ENCODE measurements around the gene CREB3L2. TPM values are rescaled to one million over a fixed set of nuclear protein-coding genes. Genes with fewer than 3 reads are reported as not detected.

The CREB3L2 gene
- total and polyA plus RNA-seq, 2 of the 4 experiments (the other 2 are of a cell fraction) = 42.3 to 57.9 TPM

DNA sequence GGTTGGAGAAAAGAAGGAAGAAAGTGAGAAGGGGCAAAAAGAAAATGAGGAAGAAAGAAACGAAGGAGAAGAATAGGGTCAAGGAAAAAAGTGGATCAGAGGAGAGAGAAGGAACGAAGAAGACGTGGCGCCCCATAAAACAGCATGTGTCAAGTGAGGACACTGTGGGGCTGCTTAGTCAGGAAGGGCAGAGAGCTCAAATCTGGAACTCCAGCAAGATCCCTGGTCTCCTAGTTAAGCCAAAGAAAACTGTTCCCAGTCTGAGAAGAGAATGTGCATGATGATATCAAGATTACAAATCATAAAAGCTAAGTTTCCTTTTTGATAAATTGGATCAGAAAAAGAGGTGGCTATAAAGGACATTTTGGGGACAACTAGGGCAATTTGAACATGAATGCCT is 33.0 kb downstream of the CREB3L2 start:
- Histone ChIP-seq H3K9me1 (ENCODE audit: insufficient read depth, low read length) (peaks cover 23% of the 10 kb centered on the region), H3K9me3 (ENCODE audit: control insufficient read depth, insufficient read depth, low read length) (no peaks in the 10 kb centered on the region), H2AFZ (replicated peaks; ENCODE audit: low read length, poor library complexity) (no peak overlapping the region), H3K4ac (ENCODE audit: low read depth, low read length) (0 out of 2 replicates have a peak overlapping the region, but pooled peaks have one; percentile 27), H4K8ac (ENCODE audit: low read depth in 2 of 2, low read length in 2 of 2) (no peak overlapping the region), H4K91ac (ENCODE audit: insufficient read depth, low read depth, low read length) (no peak overlapping the region; the same call in 1 of the 2 replicates), H2BK120ac (ENCODE audit: low read depth, low read length) (peak overlapping the region; percentile 27), H3K9ac (ENCODE audit: low read depth, low read length) (no peak overlapping the region), H3K18ac (ENCODE audit: low read depth, low read length) (no peak overlapping the region), H2AK9ac (replicated peaks; ENCODE audit: low read depth, low read length, poor library complexity) (no peak overlapping the region), H3K56ac (ENCODE audit: extremely low read depth, insufficient read depth, low read length) (no peak overlapping the region), H3K27ac (ENCODE audit: insufficient read depth, low read length) (no peak overlapping the region), H3K27me3 (ENCODE audit: control insufficient read depth, insufficient read depth, low read length) (no peaks in the 10 kb centered on the region), H2BK15ac (ENCODE audit: low read depth, low read length) (0 out of 3 replicates have a peak overlapping the region, but pooled peaks have one; percentile 36), H3K4me1 (ENCODE audit: control insufficient read depth, insufficient read depth, low read length) (peaks cover 18% of the 10 kb centered on the region), H2BK5ac (ENCODE audit: low read depth, low read length, poor library complexity, severe bottlenecking) (peak overlapping the region; percentile 40), H3K79me1 (ENCODE audit: low read depth in 1 of 2, low read length in 2 of 2) (peaks cover 36 to 79% of the 10 kb centered on the region in 2 experiments), H4K20me1 (ENCODE audit: insufficient read depth, low read length) (peaks cover 30% of the 10 kb centered on the region), H3K14ac (replicated peaks; ENCODE audit: low read depth, low read length) (peak overlapping the region; percentile 33; the same call in 1 of the 2 replicates), H2BK20ac (ENCODE audit: low read depth, low read length) (0 out of 2 replicates have a peak overlapping the region, but pooled peaks have one; percentile 18), H2AK5ac (ENCODE audit: low read depth, low read length) (peak overlapping the region; percentile 49), H3K4me2 (ENCODE audit: low read depth, low read length) (no peak overlapping the region), H3K4me3 (ENCODE audit: insufficient read depth, low read depth, low read length) (no peak overlapping the region), H4K5ac (ENCODE audit: low read depth, low read length) (peak overlapping the region; percentile 36; the same call in 1 of the 2 replicates), H3K36me3 (ENCODE audit: control insufficient read depth, insufficient read depth, low read length) (peaks cover 1% of the 10 kb centered on the region; the same call in 1 of the 2 replicates), H3K23ac (ENCODE audit: low read depth, low read length) (peak overlapping the region; percentile 41; the same call in 1 of the 2 replicates)
- no TSS peak for BruUV-seq (replicated peaks)
- ChIA-PET POLR2A (ENCODE audit: unreplicated experiment) (no interaction called here), CTCF (interaction anchor here (0.6 kb wide), 2 partner anchors 37 to 1095 kb away, joined by 3 to 5 read pairs; no protein-coding TSS in a partner anchor)
- DNase-seq (no peak), ATAC-seq (ENCODE audit: low read depth) (no peak)
- in situ Hi-C loops (cut with MboI; ENCODE audit: low sequenced_read_pairs) = no loop called here
- TF ChIP-seq MAZ (IDR thresholded peaks at IDR 0.05; ENCODE audit: borderline replicate concordance, low read depth, low read length) = no peak
- no peak for TF ChIP-seq FOS (IDR thresholded peaks at IDR 0.05; ENCODE audit: low read depth, low read length)
- TF ChIP-seq, protein P1, sequence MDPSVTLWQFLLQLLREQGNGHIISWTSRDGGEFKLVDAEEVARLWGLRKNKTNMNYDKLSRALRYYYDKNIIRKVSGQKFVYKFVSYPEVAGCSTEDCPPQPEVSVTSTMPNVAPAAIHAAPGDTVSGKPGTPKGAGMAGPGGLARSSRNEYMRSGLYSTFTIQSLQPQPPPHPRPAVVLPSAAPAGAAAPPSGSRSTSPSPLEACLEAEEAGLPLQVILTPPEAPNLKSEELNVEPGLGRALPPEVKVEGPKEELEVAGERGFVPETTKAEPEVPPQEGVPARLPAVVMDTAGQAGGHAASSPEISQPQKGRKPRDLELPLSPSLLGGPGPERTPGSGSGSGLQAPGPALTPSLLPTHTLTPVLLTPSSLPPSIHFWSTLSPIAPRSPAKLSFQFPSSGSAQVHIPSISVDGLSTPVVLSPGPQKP (IDR thresholded peaks at IDR 0.05; ENCODE audit: borderline replicate concordance, low read depth, low read length) = no peak
- TF ChIP-seq MAFK (IDR thresholded peaks at IDR 0.05; ENCODE audit: low read depth, low read length) = no peak
- TF ChIP-seq RFX5 (IDR thresholded peaks at IDR 0.05; ENCODE audit: low read depth, low read length) = no peak
- no peak for TF ChIP-seq SMC3 (IDR thresholded peaks at IDR 0.05; ENCODE audit: low read depth, low read length)
- no peak for TF ChIP-seq BHLHE40 (IDR thresholded peaks at IDR 0.05; ENCODE audit: low read depth, low read length)
- no peak for TF ChIP-seq MXI1 (IDR thresholded peaks at IDR 0.05; ENCODE audit: borderline replicate concordance, low read depth, low read length)
- TF ChIP-seq, protein P2, sequence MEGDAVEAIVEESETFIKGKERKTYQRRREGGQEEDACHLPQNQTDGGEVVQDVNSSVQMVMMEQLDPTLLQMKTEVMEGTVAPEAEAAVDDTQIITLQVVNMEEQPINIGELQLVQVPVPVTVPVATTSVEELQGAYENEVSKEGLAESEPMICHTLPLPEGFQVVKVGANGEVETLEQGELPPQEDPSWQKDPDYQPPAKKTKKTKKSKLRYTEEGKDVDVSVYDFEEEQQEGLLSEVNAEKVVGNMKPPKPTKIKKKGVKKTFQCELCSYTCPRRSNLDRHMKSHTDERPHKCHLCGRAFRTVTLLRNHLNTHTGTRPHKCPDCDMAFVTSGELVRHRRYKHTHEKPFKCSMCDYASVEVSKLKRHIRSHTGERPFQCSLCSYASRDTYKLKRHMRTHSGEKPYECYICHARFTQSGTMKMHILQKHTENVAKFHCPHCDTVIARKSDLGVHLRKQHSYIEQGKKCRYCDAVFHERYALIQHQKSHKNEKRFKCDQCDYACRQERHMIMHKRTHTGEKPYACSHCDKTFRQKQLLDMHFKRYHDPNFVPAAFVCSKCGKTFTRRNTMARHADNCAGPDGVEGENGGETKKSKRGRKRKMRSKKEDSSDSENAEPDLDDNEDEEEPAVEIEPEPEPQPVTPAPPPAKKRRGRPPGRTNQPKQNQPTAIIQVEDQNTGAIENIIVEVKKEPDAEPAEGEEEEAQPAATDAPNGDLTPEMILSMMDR (conservative IDR thresholded peaks at IDR 0.05; ENCODE audit: low read depth, low read length) = no peak
- no peak for TF ChIP-seq RAD21 (IDR thresholded peaks at IDR 0.05; ENCODE audit: low read length)
- no peak for TF ChIP-seq CEBPB (IDR thresholded peaks at IDR 0.05; ENCODE audit: low read depth, low read length)
- no peak for TF ChIP-seq RCOR1 (IDR thresholded peaks at IDR 0.05; ENCODE audit: insufficient replicate concordance, low read length)
- TF ChIP-seq POLR2A (IDR thresholded peaks at IDR 0.05; ENCODE audit: low read depth, low read length) = no peak; the same call in 1 of the 2 replicates
- TF ChIP-seq, protein P3, sequence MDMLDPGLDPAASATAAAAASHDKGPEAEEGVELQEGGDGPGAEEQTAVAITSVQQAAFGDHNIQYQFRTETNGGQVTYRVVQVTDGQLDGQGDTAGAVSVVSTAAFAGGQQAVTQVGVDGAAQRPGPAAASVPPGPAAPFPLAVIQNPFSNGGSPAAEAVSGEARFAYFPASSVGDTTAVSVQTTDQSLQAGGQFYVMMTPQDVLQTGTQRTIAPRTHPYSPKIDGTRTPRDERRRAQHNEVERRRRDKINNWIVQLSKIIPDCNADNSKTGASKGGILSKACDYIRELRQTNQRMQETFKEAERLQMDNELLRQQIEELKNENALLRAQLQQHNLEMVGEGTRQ (IDR thresholded peaks at IDR 0.05; ENCODE audit: low read depth, low read length) = no peak
- TF ChIP-seq CHD1 (IDR thresholded peaks at IDR 0.05; ENCODE audit: low read depth, low read length) = no peak
- no peak for TF ChIP-seq NFE2L2 (IDR thresholded peaks at IDR 0.05; ENCODE audit: low read depth, low read length)
- 90% methylated on average over 4 of the region's 4 CpGs; no CpG with 5 or more reads in 1 of the 2 experiments for WGBS, 2 experiments (ENCODE audit: extremely low coverage in 2 of 2, insufficient read length in 1 of 2)
- intact Hi-C loops (cut with micrococcal nuclease) = no loop called here
- dilution Hi-C loops (cut with HindIII; ENCODE audit: low sequenced_read_pairs, unreplicated experiment) = no loop called here
